Osteocyte (in vitro differentiated cells): Measurements from ENCODE around the gene SKIDA1. TPM values are rescaled to one million over a fixed set of nuclear protein-coding genes. Genes with fewer than 3 reads are reported as not detected.

Experiments
- DNase-seq: peaks from one replicate; pipeline ENCODE4 v3.0.0; 2021; ENCODE audit warnings: mixed read lengths; ENCODE audit not compliant: unreplicated experiment; ENCODE audit errors: extremely low spot score
- H3K27ac Mint-ChIP-seq: one replicate; pipeline ENCODE4 v1.8.0; 2021; ENCODE audit warnings: mild to moderate bottlenecking, mixed read lengths; ENCODE audit not compliant: unreplicated experiment
- H3K27me3 Mint-ChIP-seq: one replicate; pipeline ENCODE4 v1.8.0; 2021; ENCODE audit warnings: mixed read lengths; ENCODE audit not compliant: unreplicated experiment
- H3K36me3 Mint-ChIP-seq: one replicate; pipeline ENCODE4 v1.8.0; 2021; ENCODE audit warnings: mixed read lengths; ENCODE audit not compliant: unreplicated experiment
- H3K4me1 Mint-ChIP-seq: one replicate; pipeline ENCODE4 v1.8.0; 2021; ENCODE audit warnings: mixed read lengths; ENCODE audit not compliant: unreplicated experiment
- H3K4me3 Mint-ChIP-seq: one replicate; pipeline ENCODE4 v1.8.0; 2021; ENCODE audit warnings: mild to moderate bottlenecking, moderate library complexity, mixed read lengths; ENCODE audit not compliant: unreplicated experiment
- H3K9me3 Mint-ChIP-seq: one replicate; pipeline ENCODE4 v1.8.0; 2021; ENCODE audit warnings: mixed read lengths; ENCODE audit not compliant: unreplicated experiment
- CTCF ChIP-seq: fragments of 200-600 bp; sonication (generic); IDR thresholded peaks from 2 replicates; pipeline ENCODE4 v1.5.0; 2021; ENCODE audit warnings: antibody characterized with exemption, mild to moderate bottlenecking, moderate library complexity
- total RNA-seq: library from RNA; stranded (reverse); gene quantifications from 2 replicates; pipeline ENCODE4 v1.2.1, GENCODE V29; 2021

The SKIDA1 gene
- total RNA-seq, 1 donor from 2014 or later: 4.9 TPM

DNA sequence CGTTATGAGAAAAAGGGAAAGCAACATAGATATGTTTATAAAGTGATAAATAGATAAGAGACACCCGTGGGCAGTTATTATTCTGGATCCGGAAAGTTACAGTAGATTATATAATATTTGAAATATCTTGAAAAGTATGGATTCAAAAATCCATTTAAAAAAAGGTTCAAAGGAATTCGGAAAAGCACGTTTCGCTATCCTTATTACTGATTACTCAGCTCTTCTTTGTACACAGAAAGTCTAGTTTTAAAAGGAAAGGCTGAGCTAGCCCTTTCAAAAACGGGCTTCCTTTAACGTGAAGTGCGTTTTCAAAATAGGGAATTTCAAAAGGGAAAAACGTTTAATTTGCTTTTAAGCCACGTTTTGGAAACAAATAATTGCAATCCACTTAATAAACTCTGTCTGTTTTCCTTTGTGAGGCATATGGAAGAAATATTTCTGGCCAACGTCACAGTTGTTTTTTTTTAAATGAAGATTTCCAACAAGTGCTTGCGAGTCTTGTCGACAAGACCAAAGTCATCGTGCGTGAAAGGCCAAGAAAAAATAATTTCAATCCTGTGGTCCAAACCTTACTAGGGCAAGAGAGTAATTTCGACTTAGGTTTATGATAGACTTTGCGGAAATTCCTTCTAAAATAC, 2.2 kb upstream of the SKIDA1 start:
- H3K4me3 Mint-ChIP-seq: peak overlapping the region; percentile 75

GRCh38 chr10:21526860-21527597, 1.5 kb upstream of the SKIDA1 start:
- TF ChIP-seq CTCF: no peak
- Mint-ChIP-seq H3K4me1 (peaks cover 46% of the 10 kb centered on the region), H3K9me3 (no peaks in the 10 kb centered on the region), H3K4me3 (peak overlapping the region; percentile 83), H3K27me3 (no peaks in the 10 kb centered on the region), H3K36me3 (no peaks in the 10 kb centered on the region), H3K27ac (peak overlapping the region; percentile 99)
- DNase-seq: no peak

More for the DNA sequence above, 2.2 kb upstream of the SKIDA1 start:
- no peak for TF ChIP-seq CTCF
- peaks cover 45% of the 10 kb centered on the region for H3K4me1 Mint-ChIP-seq
- peak overlapping the region; percentile 98 for H3K27ac Mint-ChIP-seq
- H3K27me3 Mint-ChIP-seq: no peaks in the 10 kb centered on the region
- no peaks in the 10 kb centered on the region for H3K9me3 Mint-ChIP-seq
- DNase-seq: no peak
- no peaks in the 10 kb centered on the region for H3K36me3 Mint-ChIP-seq

- peaks cover 52% of the 10 kb centered on the region for H3K4me1 Mint-ChIP-seq
- H3K27me3 Mint-ChIP-seq: no peaks in the 10 kb centered on the region
- H3K9me3 Mint-ChIP-seq: no peaks in the 10 kb centered on the region
- peak overlapping the region; percentile 83 for H3K4me3 Mint-ChIP-seq
- no peak for TF ChIP-seq CTCF
- H3K36me3 Mint-ChIP-seq: no peaks in the 10 kb centered on the region
- peak overlapping the region; percentile 99 for H3K27ac Mint-ChIP-seq
- peak; percentile 95 for DNase-seq
Observed at GRCh38 chr10:21526188-21526859, 842 bp upstream of the SKIDA1 start.

DNA sequence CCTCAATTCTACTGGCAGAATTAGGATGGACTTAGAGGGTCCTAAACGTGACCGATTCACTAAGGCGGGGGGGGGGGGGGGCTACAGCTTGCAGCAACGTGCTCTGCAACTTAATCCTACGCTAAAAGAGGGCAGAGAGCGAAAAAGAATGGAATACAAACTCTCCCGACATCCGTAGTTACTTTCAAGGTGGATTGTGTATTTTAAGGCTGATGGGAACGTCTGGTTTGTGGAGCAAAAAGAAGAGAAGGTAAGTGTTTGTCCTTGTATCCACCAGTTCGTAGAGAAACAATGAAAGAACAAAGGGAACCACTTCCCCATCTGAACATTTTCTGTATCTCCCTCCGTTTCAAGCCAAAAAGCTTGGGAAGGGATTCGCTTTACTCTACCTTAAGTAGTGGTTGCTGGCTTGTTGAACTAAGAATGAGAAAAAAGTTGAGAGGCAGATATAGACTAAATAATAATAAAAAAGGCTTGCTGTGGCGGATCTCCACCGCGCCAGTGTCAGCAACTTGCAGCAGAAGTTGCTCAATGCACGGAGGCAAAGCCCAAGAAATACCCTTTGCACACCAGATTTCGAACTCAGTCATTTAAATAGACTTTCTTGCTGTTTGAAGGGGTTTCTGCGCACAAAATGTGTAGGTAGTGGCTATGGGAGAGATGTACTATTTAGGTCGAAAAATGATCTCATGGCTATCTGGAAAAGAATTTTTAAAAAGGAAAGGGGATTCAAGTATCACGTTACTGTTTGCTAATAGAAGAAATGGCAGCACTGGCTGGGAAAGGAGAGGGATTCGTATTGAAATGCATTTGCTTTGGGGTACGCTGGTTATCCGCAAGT, 736 bp downstream of the SKIDA1 start:
- no peak for DNase-seq
- peaks cover 56% of the 10 kb centered on the region for H3K4me1 Mint-ChIP-seq
- no peak for TF ChIP-seq CTCF
- no peaks in the 10 kb centered on the region for H3K27me3 Mint-ChIP-seq
- H3K36me3 Mint-ChIP-seq: no peaks in the 10 kb centered on the region
- H3K4me3 Mint-ChIP-seq: peak overlapping the region; percentile 80
- peak overlapping the region; percentile 96 for H3K27ac Mint-ChIP-seq
- no peaks in the 10 kb centered on the region for H3K9me3 Mint-ChIP-seq
